Activated CD4-positive, alpha-beta T cell treated with anti-CD3 and anti-CD28 coated beads, Interleukin-2, Interleukin-4, amounts not matched to agents 100 ng/mL and 50 ng/mL, durations not matched to agents 16 hours and 8 hours (primary cell): ENCODE measurements around the gene PCDH17.

Source experiments
- DNase-seq: peaks from one replicate; pipeline ENCODE4 v3.0.0-alpha.2; 2020; ENCODE audit warnings: low spot score

PCDH17 gene

GRCh38 chr13:57734306-57734705, 102.8 kb downstream of the PCDH17 start:
- no peak for DNase-seq

GRCh38 chr13:57739089-57739488, 107.5 kb downstream of the PCDH17 start:
- DNase-seq: no peak

- no peak for DNase-seq
Measured at GRCh38 chr13:57739543-57740190, 108.1 kb downstream of the PCDH17 start.

- no peak for DNase-seq
Measured at GRCh38 chr13:57740719-57741118, 109.2 kb downstream of the PCDH17 start.

GRCh38 chr13:57748096-57748495, 116.6 kb downstream of the PCDH17 start:
- no peak for DNase-seq

GRCh38 chr13:57760951-57761350, 129.4 kb downstream of the PCDH17 start:
- DNase-seq: no peak

- DNase-seq: no peak
Measured at GRCh38 chr13:57763689-57764088, 132.1 kb downstream of the PCDH17 start.
